ENCODE measurements around the gene PTPRE. TPM values are rescaled to one million over a fixed set of nuclear protein-coding genes. Genes with fewer than 3 reads are reported as not detected.

The PTPRE gene
- polyA plus RNA-seq, 1 of the 3 experiments (the other 2 are of a cell fraction): 11.8 TPM

DNA sequence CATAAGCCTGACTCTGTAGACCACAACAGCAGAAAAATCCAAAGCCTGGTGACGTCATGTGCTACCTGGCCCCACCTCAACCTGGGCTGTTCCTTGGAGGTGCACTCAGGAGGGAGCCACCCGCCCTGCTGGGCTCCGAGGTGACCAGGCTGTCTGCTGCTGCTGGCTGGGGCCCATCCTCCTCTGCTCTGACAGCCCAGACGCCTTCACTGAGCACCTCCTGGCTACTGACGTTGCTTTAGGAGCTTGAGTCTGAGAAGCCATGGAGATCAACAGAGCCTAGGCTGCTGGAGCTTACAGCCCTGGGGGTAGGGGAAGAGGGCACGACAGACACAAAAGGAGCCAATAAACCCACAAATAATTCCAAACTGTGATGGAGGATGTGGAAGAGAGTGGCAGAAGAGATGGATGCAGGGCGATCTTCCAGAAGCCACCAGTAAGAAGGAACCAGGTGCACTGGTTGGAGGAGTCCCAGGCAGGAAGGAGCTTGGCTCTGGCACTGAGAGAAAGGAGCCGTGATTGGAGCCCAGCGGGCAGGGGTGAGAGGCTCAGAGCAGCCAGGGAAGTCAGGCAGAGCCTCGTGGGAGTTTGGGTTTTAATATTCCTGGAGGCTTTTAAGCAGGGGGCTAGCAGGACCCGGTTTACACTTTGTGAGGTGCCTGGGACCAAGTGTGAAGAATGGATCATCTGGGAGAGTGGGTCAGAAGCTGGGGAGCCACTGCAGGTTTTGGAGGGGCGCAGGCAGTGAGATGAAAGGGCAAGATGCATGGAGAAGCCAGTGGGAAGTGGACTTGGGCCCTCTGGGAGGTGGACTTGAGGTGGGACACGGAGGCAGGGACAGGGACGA lies 1.7 kb upstream of the PTPRE start:
- H3K4me1 ChIP-seq (ENCODE audit: control insufficient read depth in 1 of 2, insufficient read depth in 2 of 2, low read depth in 1 of 2, low read length in 1 of 2): peaks cover 0 to 12% of the 10 kb centered on the region in 2 experiments; a peak in 1 of 4 replicates
- H3K4me2 ChIP-seq: no peak overlapping the region
- H3K9me2 ChIP-seq: no peaks in the 10 kb centered on the region
- no peaks in the 10 kb centered on the region for H3K27me3 ChIP-seq (ENCODE audit: insufficient read depth)
- no peak overlapping the region for H3K9ac ChIP-seq
- DNase-seq: no peak
- no peaks in the 10 kb centered on the region for H3K79me2 ChIP-seq (ENCODE audit: insufficient read depth)
- no peaks in the 10 kb centered on the region for H3F3A ChIP-seq (replicated peaks; ENCODE audit: insufficient read depth)
- WGBS (ENCODE audit: low lambda C conversion rate): 70% methylated on average over 12 of the region's 14 CpGs
- TF ChIP-seq FOXM1 (IDR thresholded peaks at IDR 0.05; ENCODE audit: low read depth) (no peak), RFX5 (IDR thresholded peaks at IDR 0.05; ENCODE audit: low read length) (no peak), MXI1 (IDR thresholded peaks at IDR 0.05; ENCODE audit: low read depth, low read length) (no peak), GATA2 (CRISPR knock-in tag; IDR thresholded peaks at IDR 0.05) (no peak), TAF1 (IDR thresholded peaks at IDR 0.05; ENCODE audit: borderline replicate concordance, low read depth, low read length) (no peak), JUND (IDR thresholded peaks at IDR 0.05) (no peak), POLR2AphosphoS5 (IDR thresholded peaks at IDR 0.05; ENCODE audit: low read depth, low read length) (no peak), RXRA (IDR thresholded peaks at IDR 0.05; ENCODE audit: borderline replicate concordance, low read depth) (no peak), EP300 (IDR thresholded peaks at IDR 0.05; ENCODE audit: borderline replicate concordance in 1 of 2, low read depth in 1 of 2, low read length in 1 of 2) (no peak), GABPA (IDR thresholded peaks at IDR 0.05; ENCODE audit: low read depth) (no peak), YY1 (IDR thresholded peaks at IDR 0.05; ENCODE audit: low read depth) (no peak), FOXJ3 (CRISPR knock-in tag; IDR thresholded peaks at IDR 0.05) (no peak), TEAD4 (IDR thresholded peaks at IDR 0.05; ENCODE audit: borderline replicate concordance, insufficient read depth) (no peak)
- TF ChIP-seq, protein P1, sequence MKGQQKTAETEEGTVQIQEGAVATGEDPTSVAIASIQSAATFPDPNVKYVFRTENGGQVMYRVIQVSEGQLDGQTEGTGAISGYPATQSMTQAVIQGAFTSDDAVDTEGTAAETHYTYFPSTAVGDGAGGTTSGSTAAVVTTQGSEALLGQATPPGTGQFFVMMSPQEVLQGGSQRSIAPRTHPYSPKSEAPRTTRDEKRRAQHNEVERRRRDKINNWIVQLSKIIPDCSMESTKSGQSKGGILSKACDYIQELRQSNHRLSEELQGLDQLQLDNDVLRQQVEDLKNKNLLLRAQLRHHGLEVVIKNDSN (IDR thresholded peaks at IDR 0.05; ENCODE audit: borderline replicate concordance, low read depth): no peak
- TF ChIP-seq, protein P2, sequence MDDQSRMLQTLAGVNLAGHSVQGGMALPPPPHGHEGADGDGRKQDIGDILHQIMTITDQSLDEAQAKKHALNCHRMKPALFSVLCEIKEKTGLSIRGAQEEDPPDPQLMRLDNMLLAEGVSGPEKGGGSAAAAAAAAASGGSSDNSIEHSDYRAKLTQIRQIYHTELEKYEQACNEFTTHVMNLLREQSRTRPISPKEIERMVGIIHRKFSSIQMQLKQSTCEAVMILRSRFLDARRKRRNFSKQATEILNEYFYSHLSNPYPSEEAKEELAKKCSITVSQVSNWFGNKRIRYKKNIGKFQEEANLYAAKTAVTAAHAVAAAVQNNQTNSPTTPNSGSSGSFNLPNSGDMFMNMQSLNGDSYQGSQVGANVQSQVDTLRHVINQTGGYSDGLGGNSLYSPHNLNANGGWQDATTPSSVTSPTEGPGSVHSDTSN (IDR thresholded peaks at IDR 0.05): no peak
- TF ChIP-seq, protein P3, sequence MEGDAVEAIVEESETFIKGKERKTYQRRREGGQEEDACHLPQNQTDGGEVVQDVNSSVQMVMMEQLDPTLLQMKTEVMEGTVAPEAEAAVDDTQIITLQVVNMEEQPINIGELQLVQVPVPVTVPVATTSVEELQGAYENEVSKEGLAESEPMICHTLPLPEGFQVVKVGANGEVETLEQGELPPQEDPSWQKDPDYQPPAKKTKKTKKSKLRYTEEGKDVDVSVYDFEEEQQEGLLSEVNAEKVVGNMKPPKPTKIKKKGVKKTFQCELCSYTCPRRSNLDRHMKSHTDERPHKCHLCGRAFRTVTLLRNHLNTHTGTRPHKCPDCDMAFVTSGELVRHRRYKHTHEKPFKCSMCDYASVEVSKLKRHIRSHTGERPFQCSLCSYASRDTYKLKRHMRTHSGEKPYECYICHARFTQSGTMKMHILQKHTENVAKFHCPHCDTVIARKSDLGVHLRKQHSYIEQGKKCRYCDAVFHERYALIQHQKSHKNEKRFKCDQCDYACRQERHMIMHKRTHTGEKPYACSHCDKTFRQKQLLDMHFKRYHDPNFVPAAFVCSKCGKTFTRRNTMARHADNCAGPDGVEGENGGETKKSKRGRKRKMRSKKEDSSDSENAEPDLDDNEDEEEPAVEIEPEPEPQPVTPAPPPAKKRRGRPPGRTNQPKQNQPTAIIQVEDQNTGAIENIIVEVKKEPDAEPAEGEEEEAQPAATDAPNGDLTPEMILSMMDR (IDR thresholded peaks at IDR 0.05): no peak
- TF ChIP-seq, protein P4, sequence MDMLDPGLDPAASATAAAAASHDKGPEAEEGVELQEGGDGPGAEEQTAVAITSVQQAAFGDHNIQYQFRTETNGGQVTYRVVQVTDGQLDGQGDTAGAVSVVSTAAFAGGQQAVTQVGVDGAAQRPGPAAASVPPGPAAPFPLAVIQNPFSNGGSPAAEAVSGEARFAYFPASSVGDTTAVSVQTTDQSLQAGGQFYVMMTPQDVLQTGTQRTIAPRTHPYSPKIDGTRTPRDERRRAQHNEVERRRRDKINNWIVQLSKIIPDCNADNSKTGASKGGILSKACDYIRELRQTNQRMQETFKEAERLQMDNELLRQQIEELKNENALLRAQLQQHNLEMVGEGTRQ (IDR thresholded peaks at IDR 0.05; ENCODE audit: borderline replicate concordance, low read depth, low read length): no peak
- TF ChIP-seq, protein P5, sequence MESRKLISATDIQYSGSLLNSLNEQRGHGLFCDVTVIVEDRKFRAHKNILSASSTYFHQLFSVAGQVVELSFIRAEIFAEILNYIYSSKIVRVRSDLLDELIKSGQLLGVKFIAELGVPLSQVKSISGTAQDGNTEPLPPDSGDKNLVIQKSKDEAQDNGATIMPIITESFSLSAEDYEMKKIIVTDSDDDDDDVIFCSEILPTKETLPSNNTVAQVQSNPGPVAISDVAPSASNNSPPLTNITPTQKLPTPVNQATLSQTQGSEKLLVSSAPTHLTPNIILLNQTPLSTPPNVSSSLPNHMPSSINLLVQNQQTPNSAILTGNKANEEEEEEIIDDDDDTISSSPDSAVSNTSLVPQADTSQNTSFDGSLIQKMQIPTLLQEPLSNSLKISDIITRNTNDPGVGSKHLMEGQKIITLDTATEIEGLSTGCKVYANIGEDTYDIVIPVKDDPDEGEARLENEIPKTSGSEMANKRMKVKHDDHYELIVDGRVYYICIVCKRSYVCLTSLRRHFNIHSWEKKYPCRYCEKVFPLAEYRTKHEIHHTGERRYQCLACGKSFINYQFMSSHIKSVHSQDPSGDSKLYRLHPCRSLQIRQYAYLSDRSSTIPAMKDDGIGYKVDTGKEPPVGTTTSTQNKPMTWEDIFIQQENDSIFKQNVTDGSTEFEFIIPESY (IDR thresholded peaks at IDR 0.05; ENCODE audit: borderline replicate concordance, low read depth): no peak
- ChIA-PET POLR2A (interaction anchor here (1.1 kb wide), 1 partner anchor 106 kb away, joined by 3 read pairs; no protein-coding TSS in a partner anchor), CTCF (interaction anchor here (0.6 to 13.6 kb wide), 20 partner anchors 16 to 1912 kb away, joined by 3 to 389 read pairs (median 8); no protein-coding TSS in a partner anchor)
- no peaks in the 10 kb centered on the region for H3K36me3 ChIP-seq (replicated peaks in 1 of 2; ENCODE audit: control insufficient read depth in 1 of 2, insufficient read depth in 2 of 2, low read length in 1 of 2)
- H4K20me1 ChIP-seq (ENCODE audit: insufficient read depth): no peaks in the 10 kb centered on the region
- no peak overlapping the region for H2AFZ ChIP-seq (ENCODE audit: low read depth)
- no peak overlapping the region for H3K27ac ChIP-seq (ENCODE audit: low read depth in 2 of 2, low read length in 1 of 2)
- H3K4me3 ChIP-seq (ENCODE audit: low read depth in 2 of 2, low read length in 1 of 2): no peak overlapping the region
- H3K9me3 ChIP-seq: no peaks in the 10 kb centered on the region
